Measurements from ENCODE around the gene OR6X1.
"Not testable (repeated sequence)": the region's sequence is repeated elsewhere in the genome, so short reads cannot be mapped to it uniquely, and the experiment has no call there.

Gene OR6X1

DNA sequence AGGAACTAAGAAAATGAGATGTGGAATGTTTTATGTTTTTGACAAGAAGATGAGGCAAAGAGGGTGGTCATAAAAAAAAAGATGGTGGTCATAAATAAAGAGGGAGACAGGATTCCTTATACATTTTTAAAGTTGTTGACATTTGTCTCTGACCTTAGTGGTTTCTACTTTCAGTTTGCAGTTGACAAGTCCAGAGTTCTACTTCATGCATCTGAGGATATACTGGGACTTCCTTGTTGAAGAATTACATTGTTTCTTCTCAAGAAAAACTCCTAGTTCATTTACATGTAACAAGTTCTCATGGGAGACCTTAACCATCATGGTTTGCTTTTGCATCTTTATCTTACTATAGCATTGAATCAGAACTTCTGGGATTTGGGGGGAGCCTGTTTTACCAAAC is 1.2 kb downstream of the OR6X1 start:
- Histone ChIP-seq H3K27ac (ENCODE audit: low read depth, low read length) (no peak overlapping the region), H3K4me1 (ENCODE audit: insufficient read depth, low read length) (no peaks in the 10 kb centered on the region), H3K36me3 (ENCODE audit: insufficient read depth, low read length) (no peaks in the 10 kb centered on the region), H3K9ac (ENCODE audit: low read depth, low read length) (no peak overlapping the region), H3K9me3 (ENCODE audit: insufficient read depth, low read depth, low read length) (peaks cover 7% of the 10 kb centered on the region; the same call in 1 of the 2 replicates), H3K4me3 (ENCODE audit: low read length) (no peak overlapping the region), H3K27me3 (ENCODE audit: insufficient read depth, low read length) (no peaks in the 10 kb centered on the region)

GRCh38 chr11:123751781-123752180 is 2.5 kb downstream of the OR6X1 start:
- no peak overlapping the region for H3K4me3 ChIP-seq (ENCODE audit: low read length)
- H3K27ac ChIP-seq (ENCODE audit: low read depth, low read length), result no peak overlapping the region
- H3K9ac ChIP-seq (ENCODE audit: low read depth, low read length), result no peak overlapping the region
- H3K27me3 ChIP-seq (ENCODE audit: insufficient read depth, low read length), result no peaks in the 10 kb centered on the region
- WGBS, result 87% methylated on average over 1 of the region's 1 CpG
- peaks cover 7% of the 10 kb centered on the region; the same call in 1 of the 2 replicates for H3K9me3 ChIP-seq (ENCODE audit: insufficient read depth, low read depth, low read length)
- no peaks in the 10 kb centered on the region for H3K36me3 ChIP-seq (ENCODE audit: insufficient read depth, low read length)
- H3K4me1 ChIP-seq (ENCODE audit: insufficient read depth, low read length), result no peaks in the 10 kb centered on the region

DNA sequence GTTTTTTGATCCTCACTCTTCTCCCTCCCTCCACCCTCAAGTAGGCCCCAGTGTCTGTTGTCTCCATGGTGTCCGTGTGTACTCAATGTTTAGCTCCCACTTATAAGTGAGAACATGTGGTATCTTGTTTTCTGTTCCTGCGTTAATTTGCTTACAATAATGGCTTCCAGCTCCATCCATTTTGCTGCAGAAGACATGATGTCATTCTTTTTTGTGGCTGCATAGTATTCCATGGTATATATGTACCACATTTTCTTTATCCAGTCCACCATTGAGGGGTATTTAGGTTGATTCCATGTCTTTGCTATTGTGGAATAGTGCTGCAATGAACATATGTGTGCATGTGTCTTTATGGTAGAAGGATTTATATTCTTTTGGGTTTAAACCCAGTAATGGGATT is 6.0 kb downstream of the OR6X1 start:
- not testable (repeated sequence) for H3K36me3 ChIP-seq (ENCODE audit: insufficient read depth, low read length); H3K9ac ChIP-seq (ENCODE audit: low read depth, low read length); H3K9me3 ChIP-seq (ENCODE audit: insufficient read depth, low read depth, low read length); H3K27ac ChIP-seq (ENCODE audit: low read depth, low read length); H3K27me3 ChIP-seq (ENCODE audit: insufficient read depth, low read length); H3K4me3 ChIP-seq (ENCODE audit: low read length)
- H3K4me1 ChIP-seq (ENCODE audit: insufficient read depth, low read length), result peaks cover 31% of the 10 kb centered on the region
- 94% methylated on average over 2 of the region's 2 CpGs for WGBS

GRCh38 chr11:123745764-123746451 is 8.4 kb downstream of the OR6X1 start:
- peaks cover 7% of the 10 kb centered on the region; the same call in 1 of the 2 replicates for H3K9me3 ChIP-seq (ENCODE audit: insufficient read depth, low read depth, low read length)
- 10% methylated on average over 1 of the region's 2 CpGs for WGBS
- no peak overlapping the region for H3K9ac ChIP-seq (ENCODE audit: low read depth, low read length)
- H3K27ac ChIP-seq (ENCODE audit: low read depth, low read length), result peak overlapping the region; percentile 88
- H3K4me3 ChIP-seq (ENCODE audit: low read length), result 0 out of 2 replicates have a peak overlapping the region, but pooled peaks have one; percentile 10
- H3K36me3 ChIP-seq (ENCODE audit: insufficient read depth, low read length), result no peaks in the 10 kb centered on the region
- H3K27me3 ChIP-seq (ENCODE audit: insufficient read depth, low read length), result no peaks in the 10 kb centered on the region
- peaks cover 34% of the 10 kb centered on the region for H3K4me1 ChIP-seq (ENCODE audit: insufficient read depth, low read length)

DNA sequence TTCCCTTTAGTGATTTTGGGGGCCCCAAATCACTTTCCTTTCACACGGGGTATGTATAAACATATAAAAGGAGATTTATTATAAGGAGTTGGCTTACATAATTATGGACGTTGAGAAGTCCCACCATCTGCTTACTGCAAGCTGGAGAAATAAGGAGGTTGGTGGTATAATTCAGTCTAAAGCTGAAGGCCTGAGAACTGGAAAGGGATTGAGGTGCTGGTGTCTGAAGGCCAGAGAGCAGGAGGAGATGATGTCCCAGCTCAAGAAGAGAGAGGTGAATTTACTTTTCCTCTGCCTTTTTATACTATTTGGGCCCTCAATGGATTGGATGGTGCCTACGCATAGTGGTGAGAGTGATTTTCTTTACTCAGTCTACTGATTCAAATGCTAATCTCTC is 11.6 kb downstream of the OR6X1 start:
- H3K9ac ChIP-seq (ENCODE audit: low read depth, low read length), result peak overlapping the region; percentile 43
- peaks cover 38% of the 10 kb centered on the region for H3K4me1 ChIP-seq (ENCODE audit: insufficient read depth, low read length)
- H3K9me3 ChIP-seq (ENCODE audit: insufficient read depth, low read depth, low read length), result peaks cover 11% of the 10 kb centered on the region
- peaks cover 26% of the 10 kb centered on the region for H3K36me3 ChIP-seq (ENCODE audit: insufficient read depth, low read length)
- WGBS, result 0% methylated on average over 1 of the region's 3 CpGs
- no peaks in the 10 kb centered on the region for H3K27me3 ChIP-seq (ENCODE audit: insufficient read depth, low read length)
- H3K4me3 ChIP-seq (ENCODE audit: low read length), result peak overlapping the region; percentile 95
- peak overlapping the region; percentile 97 for H3K27ac ChIP-seq (ENCODE audit: low read depth, low read length)

GRCh38 chr11:123742031-123742723 is 12.1 kb downstream of the OR6X1 start:
- peak overlapping the region; percentile 97 for H3K27ac ChIP-seq (ENCODE audit: low read depth, low read length)
- H3K27me3 ChIP-seq (ENCODE audit: insufficient read depth, low read length), result no peaks in the 10 kb centered on the region
- H3K9me3 ChIP-seq (ENCODE audit: insufficient read depth, low read depth, low read length), result peaks cover 16% of the 10 kb centered on the region
- peaks cover 38% of the 10 kb centered on the region for H3K4me1 ChIP-seq (ENCODE audit: insufficient read depth, low read length)
- peak overlapping the region; percentile 95 for H3K4me3 ChIP-seq (ENCODE audit: low read length)
- H3K36me3 ChIP-seq (ENCODE audit: insufficient read depth, low read length), result peaks cover 31% of the 10 kb centered on the region
- 6% methylated on average over 12 of the region's 12 CpGs for WGBS
- H3K9ac ChIP-seq (ENCODE audit: low read depth, low read length), result peak overlapping the region; percentile 81

DNA sequence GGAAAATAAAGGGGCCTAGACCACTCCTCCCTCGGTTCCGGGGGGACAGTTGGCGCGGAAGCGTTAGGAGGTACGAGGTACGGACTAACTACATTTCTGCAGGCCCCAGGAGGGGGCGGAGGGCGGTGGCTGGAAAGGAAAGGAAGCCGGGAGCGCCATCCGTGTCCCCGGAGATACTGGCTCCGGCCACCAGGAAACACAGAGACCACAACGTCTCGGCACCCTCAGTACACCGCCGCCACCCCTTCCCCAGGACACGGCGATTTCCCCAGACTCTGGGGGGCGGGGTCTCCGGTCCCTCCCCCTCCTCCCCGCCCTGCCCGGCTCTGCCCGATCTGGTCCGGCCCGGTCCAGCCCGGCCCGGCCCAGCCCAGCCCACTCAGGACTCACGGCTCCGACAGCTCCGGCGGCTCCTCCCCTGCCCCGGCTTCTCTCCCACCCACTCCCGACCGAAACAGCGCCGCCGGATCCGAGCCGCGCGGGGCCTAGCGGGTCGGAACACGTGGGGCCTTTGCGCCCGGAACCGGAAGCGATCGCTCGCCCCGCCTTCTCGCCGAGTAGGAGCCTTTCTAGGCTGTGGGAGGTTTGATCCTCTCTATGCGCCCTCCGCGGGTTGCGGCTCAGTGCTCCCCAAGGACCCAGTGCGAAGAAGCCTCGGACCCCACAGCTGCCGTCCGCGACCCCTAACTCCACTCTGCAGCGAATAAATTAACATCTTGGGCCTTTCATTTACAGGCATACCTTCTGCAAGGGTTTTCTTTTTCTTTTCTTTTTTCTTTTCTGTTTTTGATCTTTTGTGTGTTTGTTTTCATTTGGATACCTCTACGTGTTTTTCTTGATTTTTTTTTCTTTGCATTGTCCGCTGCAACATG is 12.9 kb downstream of the OR6X1 start, which contains the start of gene ZNF202:
ZNF202 (minus strand) TSS at position 502 of the 872 bp plus-strand sequence. CDS start 10,772 bp downstream, outside the sequence.
- Histone ChIP-seq H3K27ac (ENCODE audit: low read depth, low read length) (peak within 1 kb of the TSS; percentile 97), H3K4me1 (ENCODE audit: insufficient read depth, low read length) (peaks cover 34% of the 10 kb centered on the region), H3K9ac (ENCODE audit: low read depth, low read length) (peak within 1 kb of the TSS; percentile 81), H3K9me3 (ENCODE audit: insufficient read depth, low read depth, low read length) (peaks cover 19% of the 10 kb centered on the region), H3K36me3 (ENCODE audit: insufficient read depth, low read length) (peaks cover 39% of the 10 kb centered on the region), H3K27me3 (ENCODE audit: insufficient read depth, low read length) (no peaks in the 10 kb centered on the region), H3K4me3 (ENCODE audit: low read length) (peak within 1 kb of the TSS; percentile 95)
- WGBS, result under 1% methylated on average over 67 of the region's 67 CpGs

DNA sequence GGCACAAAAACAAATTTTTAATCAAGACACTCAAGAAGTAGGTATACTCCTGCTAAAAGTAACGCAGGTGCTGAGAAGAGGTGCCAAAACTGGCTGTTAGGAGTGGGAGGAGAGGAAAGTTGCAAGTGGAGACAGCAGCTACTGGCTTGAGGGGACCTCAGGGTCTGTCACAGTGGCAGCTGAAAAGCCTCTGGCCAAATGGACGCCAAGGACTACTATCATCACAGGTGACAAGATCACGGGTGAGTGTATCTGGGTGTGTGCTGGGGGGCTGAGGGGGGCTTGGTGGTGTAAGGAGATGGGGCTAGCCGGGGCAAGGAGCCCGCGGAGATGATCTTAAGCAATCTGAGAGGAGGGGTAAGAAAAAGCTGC is 13.5 kb downstream of the OR6X1 start:
- H3K36me3 ChIP-seq (ENCODE audit: insufficient read depth, low read length), result peaks cover 45% of the 10 kb centered on the region
- peak overlapping the region; percentile 81 for H3K9ac ChIP-seq (ENCODE audit: low read depth, low read length)
- H3K9me3 ChIP-seq (ENCODE audit: insufficient read depth, low read depth, low read length), result peaks cover 19% of the 10 kb centered on the region
- under 1% methylated on average over 6 of the region's 6 CpGs for WGBS
- H3K4me3 ChIP-seq (ENCODE audit: low read length), result peak overlapping the region; percentile 95
- H3K27me3 ChIP-seq (ENCODE audit: insufficient read depth, low read length), result no peaks in the 10 kb centered on the region
- H3K4me1 ChIP-seq (ENCODE audit: insufficient read depth, low read length), result peaks cover 28% of the 10 kb centered on the region
- H3K27ac ChIP-seq (ENCODE audit: low read depth, low read length), result peak overlapping the region; percentile 97

GRCh38 chr11:123738374-123738773 is 15.9 kb downstream of the OR6X1 start:
- Histone ChIP-seq H3K4me1 (ENCODE audit: insufficient read depth, low read length) (peaks cover 7% of the 10 kb centered on the region), H3K36me3 (ENCODE audit: insufficient read depth, low read length) (peaks cover 68% of the 10 kb centered on the region), H3K9ac (ENCODE audit: low read depth, low read length) (no peak overlapping the region), H3K4me3 (ENCODE audit: low read length) (no peak overlapping the region), H3K27ac (ENCODE audit: low read depth, low read length) (no peak overlapping the region), H3K27me3 (ENCODE audit: insufficient read depth, low read length) (no peaks in the 10 kb centered on the region), H3K9me3 (ENCODE audit: insufficient read depth, low read depth, low read length) (peaks cover 19% of the 10 kb centered on the region)
- 78% methylated on average over 2 of the region's 2 CpGs for WGBS

DNA sequence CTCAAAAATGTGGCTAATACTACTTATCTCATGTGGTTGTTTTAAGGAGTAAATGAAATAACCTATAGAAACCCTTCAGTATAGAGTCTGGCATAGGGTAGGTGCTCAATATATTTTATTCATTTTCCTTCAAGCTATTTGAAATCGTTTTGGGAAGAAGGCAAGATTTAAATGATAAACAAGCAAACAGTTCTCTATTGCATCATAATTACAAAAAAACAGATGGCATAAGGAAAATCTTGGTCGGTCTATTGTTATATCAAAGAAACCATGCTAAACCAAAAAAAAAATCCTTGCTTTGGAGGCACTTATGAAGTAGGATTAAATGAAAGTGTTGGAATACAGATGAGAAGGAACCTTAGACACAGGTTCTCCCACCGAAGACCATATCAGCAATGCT is 17.5 kb downstream of the OR6X1 start:
- Histone ChIP-seq H3K27me3 (ENCODE audit: insufficient read depth, low read length) (no peaks in the 10 kb centered on the region), H3K36me3 (ENCODE audit: insufficient read depth, low read length) (peaks cover 82% of the 10 kb centered on the region), H3K9ac (ENCODE audit: low read depth, low read length) (no peak overlapping the region), H3K4me1 (ENCODE audit: insufficient read depth, low read length) (0 out of 2 replicates have a peak, but pooled peaks cover 4% of the 10 kb centered on the region), H3K27ac (ENCODE audit: low read depth, low read length) (no peak overlapping the region), H3K9me3 (ENCODE audit: insufficient read depth, low read depth, low read length) (peaks cover 19% of the 10 kb centered on the region), H3K4me3 (ENCODE audit: low read length) (no peak overlapping the region)
- WGBS, result 100% methylated on average over 1 of the region's 3 CpGs

GRCh38 chr11:123729602-123730001 is 24.7 kb downstream of the OR6X1 start:
- Histone ChIP-seq H3K27ac (ENCODE audit: low read depth, low read length) (no peak overlapping the region), H3K9me3 (ENCODE audit: insufficient read depth, low read depth, low read length) (0 out of 2 replicates have a peak, but pooled peaks cover 2% of the 10 kb centered on the region), H3K27me3 (ENCODE audit: insufficient read depth, low read length) (no peaks in the 10 kb centered on the region), H3K9ac (ENCODE audit: low read depth, low read length) (no peak overlapping the region), H3K4me3 (ENCODE audit: low read length) (no peak overlapping the region), H3K36me3 (ENCODE audit: insufficient read depth, low read length) (peaks cover 96% of the 10 kb centered on the region), H3K4me1 (ENCODE audit: insufficient read depth, low read length) (no peaks in the 10 kb centered on the region)
- WGBS, result 96% methylated on average over 8 of the region's 8 CpGs
